ENCODE measurements around the gene RPTOR.

The RPTOR gene

DNA sequence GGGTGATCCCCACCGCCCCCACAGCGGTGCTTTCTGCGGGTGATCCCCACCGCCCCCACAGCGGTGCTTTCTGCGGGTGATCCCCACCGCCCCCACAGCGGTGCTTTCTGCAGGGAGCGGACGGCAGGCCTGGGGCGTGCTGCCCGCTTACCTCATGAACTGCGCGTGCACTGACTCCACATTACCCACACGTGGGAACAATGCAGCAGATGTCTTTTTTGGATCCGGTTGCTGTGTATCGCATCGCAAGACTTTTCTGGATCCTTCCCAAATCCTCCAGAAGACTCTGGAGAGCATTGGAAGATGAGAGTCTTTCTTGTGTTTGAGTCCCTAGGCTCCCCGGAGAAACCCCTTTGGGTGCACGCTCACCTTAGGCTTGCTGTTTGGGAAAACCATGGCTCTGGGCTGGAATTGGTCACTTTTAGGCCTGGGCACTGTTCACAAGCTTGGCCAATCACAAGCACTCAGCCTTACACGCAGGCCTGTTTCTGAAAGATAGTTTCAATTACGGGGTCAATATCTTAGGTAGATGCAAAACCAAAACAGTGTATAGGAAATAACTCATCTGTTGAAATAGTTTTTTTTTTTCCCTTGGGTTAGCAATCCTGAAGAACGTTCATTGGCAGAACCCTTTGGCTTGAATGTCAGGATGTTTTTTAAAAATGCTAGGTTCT is 201.8 kb downstream of the RPTOR start:
- no peak for DNase-seq (ENCODE audit: low read depth)
- Histone ChIP-seq H3K9me3 (ENCODE audit: control insufficient read depth, low read length) (no peaks in the 10 kb centered on the region), H3K9ac (ENCODE audit: low read length) (no peak overlapping the region), H3K36me3 (ENCODE audit: control insufficient read depth, insufficient read depth, low read length, severe bottlenecking) (peaks cover 6% of the 10 kb centered on the region), H3K27me3 (replicated peaks; ENCODE audit: control insufficient read depth, insufficient read depth, low read length) (no peaks in the 10 kb centered on the region), H3K4me3 (ENCODE audit: low read length) (no peak overlapping the region), H3K4me1 (ENCODE audit: control insufficient read depth, insufficient read depth, low read length) (peaks cover 10% of the 10 kb centered on the region)

- DNase-seq (ENCODE audit: low read depth) = no peak
- H3K9ac ChIP-seq (ENCODE audit: low read length) = no peak overlapping the region
- peaks cover 3% of the 10 kb centered on the region for H3K36me3 ChIP-seq (ENCODE audit: control insufficient read depth, insufficient read depth, low read length, severe bottlenecking)
- H3K27me3 ChIP-seq (replicated peaks; ENCODE audit: control insufficient read depth, insufficient read depth, low read length) = no peaks in the 10 kb centered on the region
- H3K4me3 ChIP-seq (ENCODE audit: low read length) = no peak overlapping the region
- H3K9me3 ChIP-seq (ENCODE audit: control insufficient read depth, low read length) = no peaks in the 10 kb centered on the region
- H3K4me1 ChIP-seq (ENCODE audit: control insufficient read depth, insufficient read depth, low read length) = peaks cover 19% of the 10 kb centered on the region
Measured at GRCh38 chr17:80747469-80747868, 202.8 kb downstream of the RPTOR start.

GRCh38 chr17:80749611-80750010 is 205.0 kb downstream of the RPTOR start:
- no peak overlapping the region for H3K9ac ChIP-seq (ENCODE audit: low read length)
- no peak for DNase-seq (ENCODE audit: low read depth)
- H3K4me1 ChIP-seq (ENCODE audit: control insufficient read depth, insufficient read depth, low read length) = peaks cover 14% of the 10 kb centered on the region
- H3K27me3 ChIP-seq (replicated peaks; ENCODE audit: control insufficient read depth, insufficient read depth, low read length) = no peaks in the 10 kb centered on the region
- no peaks in the 10 kb centered on the region for H3K9me3 ChIP-seq (ENCODE audit: control insufficient read depth, low read length)
- H3K4me3 ChIP-seq (ENCODE audit: low read length) = no peak overlapping the region
- peaks cover 3% of the 10 kb centered on the region for H3K36me3 ChIP-seq (ENCODE audit: control insufficient read depth, insufficient read depth, low read length, severe bottlenecking)

DNA sequence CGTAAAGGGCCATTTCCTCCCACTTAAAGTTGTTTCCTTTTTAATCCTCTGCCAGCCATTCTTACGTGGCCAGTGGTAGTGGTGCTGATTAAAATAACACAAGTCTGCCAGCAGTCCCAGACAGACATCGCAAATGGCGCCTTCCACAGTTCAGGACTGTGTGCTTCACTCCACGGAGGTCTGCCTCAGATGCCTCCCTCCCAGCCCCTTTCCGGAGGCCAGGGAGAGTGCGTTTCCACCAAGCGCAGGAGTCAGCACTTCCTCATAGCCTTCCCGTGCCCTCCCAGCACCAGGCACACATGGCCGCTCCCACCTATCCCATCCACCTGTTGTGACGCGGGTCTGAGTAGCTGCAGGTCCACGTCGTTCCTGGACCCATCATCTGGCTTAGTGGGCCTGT is 205.6 kb downstream of the RPTOR start:
- H3K4me3 ChIP-seq (ENCODE audit: low read length) = no peak overlapping the region

GRCh38 chr17:80751070-80751945 is 206.7 kb downstream of the RPTOR start:
- Histone ChIP-seq H3K36me3 (ENCODE audit: control insufficient read depth, insufficient read depth, low read length, severe bottlenecking) (peaks cover 8% of the 10 kb centered on the region), H3K4me1 (ENCODE audit: control insufficient read depth, insufficient read depth, low read length) (peaks cover 14% of the 10 kb centered on the region), H3K4me3 (ENCODE audit: low read length) (peak overlapping the region; percentile 63), H3K9me3 (ENCODE audit: control insufficient read depth, low read length) (no peaks in the 10 kb centered on the region), H3K9ac (ENCODE audit: low read length) (peak overlapping the region; percentile 73), H3K27me3 (replicated peaks; ENCODE audit: control insufficient read depth, insufficient read depth, low read length) (no peaks in the 10 kb centered on the region)
- peak; percentile 44 for DNase-seq (ENCODE audit: low read depth)

More for the DNA sequence above, 205.6 kb downstream of the RPTOR start:
- Histone ChIP-seq H3K9me3 (ENCODE audit: control insufficient read depth, low read length) (no peaks in the 10 kb centered on the region), H3K27me3 (replicated peaks; ENCODE audit: control insufficient read depth, insufficient read depth, low read length) (no peaks in the 10 kb centered on the region), H3K9ac (ENCODE audit: low read length) (no peak overlapping the region), H3K36me3 (ENCODE audit: control insufficient read depth, insufficient read depth, low read length, severe bottlenecking) (peaks cover 3% of the 10 kb centered on the region), H3K4me1 (ENCODE audit: control insufficient read depth, insufficient read depth, low read length) (peaks cover 14% of the 10 kb centered on the region)
- DNase-seq (ENCODE audit: low read depth) = no peak

DNA sequence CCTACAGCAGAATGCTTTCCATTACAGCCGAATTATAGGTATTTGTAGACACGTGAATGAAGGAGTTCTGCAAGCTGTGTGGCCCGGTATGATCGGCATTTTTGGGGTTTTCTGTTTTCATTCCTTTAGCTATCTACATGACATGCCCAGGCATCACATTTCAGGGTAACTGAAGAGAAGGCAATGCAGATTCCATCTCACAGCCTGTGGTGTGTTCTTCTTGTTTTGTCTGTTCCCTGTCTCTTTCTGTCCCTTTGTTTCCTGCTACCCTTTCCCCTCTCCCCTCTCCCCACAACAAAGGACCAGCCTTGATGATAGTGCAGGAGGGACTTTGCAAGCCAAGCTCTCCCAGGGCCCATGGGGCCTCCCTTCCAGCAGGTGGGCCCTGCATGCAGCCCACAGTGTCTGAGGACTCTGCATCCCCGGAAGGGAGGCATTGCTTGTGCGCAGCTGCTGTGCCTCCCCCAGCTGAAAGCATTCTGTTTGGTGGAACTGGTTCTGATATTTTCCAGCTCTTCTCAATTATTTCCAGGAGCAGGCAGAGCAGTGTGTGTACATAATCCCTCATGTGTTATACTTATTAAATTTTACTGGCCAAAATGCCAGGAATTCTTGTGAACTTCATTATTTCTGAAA is 207.4 kb downstream of the RPTOR start:
- Histone ChIP-seq H3K4me1 (ENCODE audit: control insufficient read depth, insufficient read depth, low read length) (peaks cover 14% of the 10 kb centered on the region), H3K27me3 (replicated peaks; ENCODE audit: control insufficient read depth, insufficient read depth, low read length) (no peaks in the 10 kb centered on the region), H3K9ac (ENCODE audit: low read length) (peak overlapping the region; percentile 73), H3K4me3 (ENCODE audit: low read length) (no peak overlapping the region), H3K9me3 (ENCODE audit: control insufficient read depth, low read length) (no peaks in the 10 kb centered on the region), H3K36me3 (ENCODE audit: control insufficient read depth, insufficient read depth, low read length, severe bottlenecking) (peaks cover 8% of the 10 kb centered on the region)
- peak; percentile 45 for DNase-seq (ENCODE audit: low read depth)

- peaks cover 11% of the 10 kb centered on the region for H3K36me3 ChIP-seq (ENCODE audit: control insufficient read depth, insufficient read depth, low read length, severe bottlenecking)
- no peak for DNase-seq (ENCODE audit: low read depth)
- no peaks in the 10 kb centered on the region for H3K27me3 ChIP-seq (replicated peaks; ENCODE audit: control insufficient read depth, insufficient read depth, low read length)
- no peaks in the 10 kb centered on the region for H3K9me3 ChIP-seq (ENCODE audit: control insufficient read depth, low read length)
- no peak overlapping the region for H3K9ac ChIP-seq (ENCODE audit: low read length)
- no peak overlapping the region for H3K4me3 ChIP-seq (ENCODE audit: low read length)
- H3K4me1 ChIP-seq (ENCODE audit: control insufficient read depth, insufficient read depth, low read length) = peaks cover 17% of the 10 kb centered on the region
Measured at GRCh38 chr17:80753685-80754345, 209.2 kb downstream of the RPTOR start.

- Histone ChIP-seq H3K36me3 (ENCODE audit: control insufficient read depth, insufficient read depth, low read length, severe bottlenecking) (peaks cover 11% of the 10 kb centered on the region), H3K4me1 (ENCODE audit: control insufficient read depth, insufficient read depth, low read length) (peaks cover 23% of the 10 kb centered on the region), H3K9me3 (ENCODE audit: control insufficient read depth, low read length) (no peaks in the 10 kb centered on the region), H3K4me3 (ENCODE audit: low read length) (no peak overlapping the region), H3K9ac (ENCODE audit: low read length) (no peak overlapping the region), H3K27me3 (replicated peaks; ENCODE audit: control insufficient read depth, insufficient read depth, low read length) (no peaks in the 10 kb centered on the region)
- no peak for DNase-seq (ENCODE audit: low read depth)
Measured at GRCh38 chr17:80754846-80755245, 210.2 kb downstream of the RPTOR start.

DNA sequence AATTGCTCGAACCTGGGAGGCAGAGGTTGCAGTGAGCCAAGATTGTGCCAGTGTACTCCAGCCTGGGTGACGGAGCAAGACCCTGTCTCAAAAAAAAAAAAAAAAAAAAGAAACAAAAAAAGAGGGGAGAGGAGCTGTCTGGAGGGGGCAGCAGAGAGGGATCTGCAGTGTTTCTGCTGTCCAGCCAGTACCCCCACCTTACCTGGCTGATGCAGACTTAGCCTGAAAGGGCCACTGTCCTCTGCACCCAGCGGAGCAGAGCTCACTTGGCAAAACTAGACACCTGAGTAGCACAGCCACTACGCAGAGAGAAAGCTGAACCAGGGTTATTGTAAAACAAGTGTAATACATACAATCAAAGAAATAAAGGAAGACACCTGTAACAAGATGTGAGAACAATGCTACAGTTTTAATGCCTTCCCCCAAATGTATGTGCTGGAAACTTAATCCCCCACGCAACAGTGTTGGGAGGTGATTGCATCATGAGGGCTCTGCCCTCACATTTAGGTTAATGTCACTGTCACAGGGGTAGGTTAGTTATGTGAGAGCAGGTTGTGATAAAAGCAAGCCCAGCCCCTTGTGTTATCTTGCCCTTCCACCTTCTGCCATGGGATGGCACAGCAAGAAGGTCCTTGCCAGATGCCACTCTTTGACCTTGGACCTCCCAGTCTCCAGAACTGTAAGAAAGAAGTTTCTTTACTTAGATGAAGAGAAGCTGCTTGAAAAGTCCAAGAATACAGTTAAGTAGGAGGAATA is 211.2 kb downstream of the RPTOR start:
- Histone ChIP-seq H3K27me3 (replicated peaks; ENCODE audit: control insufficient read depth, insufficient read depth, low read length) (no peaks in the 10 kb centered on the region), H3K9me3 (ENCODE audit: control insufficient read depth, low read length) (no peaks in the 10 kb centered on the region), H3K4me3 (ENCODE audit: low read length) (no peak overlapping the region), H3K4me1 (ENCODE audit: control insufficient read depth, insufficient read depth, low read length) (peaks cover 23% of the 10 kb centered on the region), H3K36me3 (ENCODE audit: control insufficient read depth, insufficient read depth, low read length, severe bottlenecking) (peaks cover 11% of the 10 kb centered on the region), H3K9ac (ENCODE audit: low read length) (no peak overlapping the region)
- DNase-seq (ENCODE audit: low read depth) = no peak

- no peak overlapping the region for H3K4me3 ChIP-seq (ENCODE audit: low read length)
- no peak for DNase-seq (ENCODE audit: low read depth)
- H3K9me3 ChIP-seq (ENCODE audit: control insufficient read depth, low read length) = no peaks in the 10 kb centered on the region
- peaks cover 19% of the 10 kb centered on the region for H3K4me1 ChIP-seq (ENCODE audit: control insufficient read depth, insufficient read depth, low read length)
- H3K36me3 ChIP-seq (ENCODE audit: control insufficient read depth, insufficient read depth, low read length, severe bottlenecking) = peaks cover 11% of the 10 kb centered on the region
- no peak overlapping the region for H3K9ac ChIP-seq (ENCODE audit: low read length)
- no peaks in the 10 kb centered on the region for H3K27me3 ChIP-seq (replicated peaks; ENCODE audit: control insufficient read depth, insufficient read depth, low read length)
Measured at GRCh38 chr17:80758481-80759376, 214.1 kb downstream of the RPTOR start.

Measured in adipocyte (in vitro differentiated cells).